ENCODE data around the gene C22orf15.

GRCh38 chr22:23782252-23782651 lies 19.5 kb downstream of the C22orf15 start:
- TF ChIP-seq EZH2 (IDR thresholded peaks at IDR 0.05; ENCODE audit: low read depth, low read length, severe bottlenecking): no peak
- TF ChIP-seq, protein P1, sequence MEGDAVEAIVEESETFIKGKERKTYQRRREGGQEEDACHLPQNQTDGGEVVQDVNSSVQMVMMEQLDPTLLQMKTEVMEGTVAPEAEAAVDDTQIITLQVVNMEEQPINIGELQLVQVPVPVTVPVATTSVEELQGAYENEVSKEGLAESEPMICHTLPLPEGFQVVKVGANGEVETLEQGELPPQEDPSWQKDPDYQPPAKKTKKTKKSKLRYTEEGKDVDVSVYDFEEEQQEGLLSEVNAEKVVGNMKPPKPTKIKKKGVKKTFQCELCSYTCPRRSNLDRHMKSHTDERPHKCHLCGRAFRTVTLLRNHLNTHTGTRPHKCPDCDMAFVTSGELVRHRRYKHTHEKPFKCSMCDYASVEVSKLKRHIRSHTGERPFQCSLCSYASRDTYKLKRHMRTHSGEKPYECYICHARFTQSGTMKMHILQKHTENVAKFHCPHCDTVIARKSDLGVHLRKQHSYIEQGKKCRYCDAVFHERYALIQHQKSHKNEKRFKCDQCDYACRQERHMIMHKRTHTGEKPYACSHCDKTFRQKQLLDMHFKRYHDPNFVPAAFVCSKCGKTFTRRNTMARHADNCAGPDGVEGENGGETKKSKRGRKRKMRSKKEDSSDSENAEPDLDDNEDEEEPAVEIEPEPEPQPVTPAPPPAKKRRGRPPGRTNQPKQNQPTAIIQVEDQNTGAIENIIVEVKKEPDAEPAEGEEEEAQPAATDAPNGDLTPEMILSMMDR (IDR thresholded peaks at IDR 0.05; ENCODE audit: control extremely low read depth in 1 of 3, insufficient read depth in 1 of 3, low read depth in 1 of 3, low read length in 3 of 3): no peak
- no peak for TF ChIP-seq ZNF274 (IDR thresholded peaks at IDR 0.05; ENCODE audit: borderline replicate concordance, extremely low read depth, low read length)
- no peak for TF ChIP-seq POLR2A (IDR thresholded peaks at IDR 0.05; ENCODE audit: control extremely low read depth in 1 of 2, low read depth in 2 of 2, low read length in 2 of 2)
- TF ChIP-seq RBBP5 (IDR thresholded peaks at IDR 0.05; ENCODE audit: borderline replicate concordance, low read depth, low read length): no peak
- TF ChIP-seq EP300 (IDR thresholded peaks at IDR 0.05; ENCODE audit: borderline replicate concordance in 1 of 2, low read depth in 2 of 2, low read length in 2 of 2): no peak
- no peak for TF ChIP-seq GTF2F1 (IDR thresholded peaks at IDR 0.05; ENCODE audit: borderline replicate concordance, low read depth, low read length)
- no peak for TF ChIP-seq TBP (IDR thresholded peaks at IDR 0.05; ENCODE audit: low read depth, low read length)
- TF ChIP-seq BACH1 (IDR thresholded peaks at IDR 0.05; ENCODE audit: low read length): no peak
- TF ChIP-seq BRCA1 (IDR thresholded peaks at IDR 0.05; ENCODE audit: low read depth, low read length): no peak
- no peak for TF ChIP-seq GABPA (IDR thresholded peaks at IDR 0.05; ENCODE audit: borderline replicate concordance, insufficient read depth, low read length)

Measured in H1 (cell line).